Epithelial cell of proximal tubule (primary cell): Measurements from ENCODE around the gene THEMIS. TPM values are rescaled to one million over a fixed set of nuclear protein-coding genes. Genes with fewer than 3 reads are reported as not detected.

ENCODE experiments used
- DNase-seq: peaks from one replicate; pipeline ENCODE4 v3.0.0-alpha.2; 2011; ENCODE audit warnings: low read depth
- H3K4me3 ChIP-seq: 2 replicates; pipeline ENCODE4 v1.5.1; 2011; ENCODE audit warnings: low read depth, mild to moderate bottlenecking, low read length
- CTCF ChIP-seq: conservative IDR thresholded peaks from 2 replicates; pipeline ENCODE4 v1.5.1; 2012; ENCODE audit warnings: low read depth, mild to moderate bottlenecking, low read length
- total RNA-seq: library from RNA; depleted of rRNA; stranded (reverse); fragments of >200 nt; gene quantifications from 2 replicates; pipeline ENCODE4 v1.2.3, GENCODE V29; 2015

The THEMIS gene
- total RNA-seq, 1 donor from 2014 or later = not detected

- no peak for TF ChIP-seq CTCF
- H3K4me3 ChIP-seq = no peak overlapping the region
- no peak for DNase-seq
Measured at GRCh38 chr6:127924440-127924839, 23.6 kb upstream of the THEMIS start.

- no peak for DNase-seq
- TF ChIP-seq CTCF = no peak
- no peak overlapping the region for H3K4me3 ChIP-seq
Measured at GRCh38 chr6:127924031-127924430, 23.2 kb upstream of the THEMIS start.

- TF ChIP-seq CTCF = no peak
- DNase-seq = no peak
Measured at GRCh38 chr6:127923135-127923534, 22.3 kb upstream of the THEMIS start.

GRCh38 chr6:127921982-127922381 is 21.1 kb upstream of the THEMIS start:
- DNase-seq = no peak
- H3K4me3 ChIP-seq = no peak overlapping the region
- TF ChIP-seq CTCF = no peak

More at GRCh38 chr6:127923135-127923534, 22.3 kb upstream of the THEMIS start:
- H3K4me3 ChIP-seq = no peak overlapping the region

- DNase-seq = no peak
- no peak overlapping the region for H3K4me3 ChIP-seq
- TF ChIP-seq CTCF = no peak
Measured at GRCh38 chr6:127920804-127921203, 19.9 kb upstream of the THEMIS start.

GRCh38 chr6:127918506-127919427 is 17.9 kb upstream of the THEMIS start:
- DNase-seq = no peak
- TF ChIP-seq CTCF = no peak
- no peak overlapping the region for H3K4me3 ChIP-seq

- TF ChIP-seq CTCF = no peak
- H3K4me3 ChIP-seq = no peak overlapping the region
Measured at GRCh38 chr6:127917766-127918165, 16.9 kb upstream of the THEMIS start.

More at GRCh38 chr6:127917766-127918165, 16.9 kb upstream of the THEMIS start:
- no peak for DNase-seq
